Measurements from ENCODE around the gene ALS2.
"Not testable (repeated sequence)": the region's sequence is repeated elsewhere in the genome, so short reads cannot be mapped to it uniquely, and the experiment has no call there.

ALS2 gene

GRCh38 chr2:201674794-201675193 is 105.9 kb downstream of the ALS2 start:
- no peak for DNase-seq (ENCODE audit: low read depth)

GRCh38 chr2:201674298-201674697 is 106.4 kb downstream of the ALS2 start:
- no peak for DNase-seq (ENCODE audit: low read depth)

- no peak for DNase-seq (ENCODE audit: low read depth)
Measured at GRCh38 chr2:201673546-201673945, 107.2 kb downstream of the ALS2 start.

DNA sequence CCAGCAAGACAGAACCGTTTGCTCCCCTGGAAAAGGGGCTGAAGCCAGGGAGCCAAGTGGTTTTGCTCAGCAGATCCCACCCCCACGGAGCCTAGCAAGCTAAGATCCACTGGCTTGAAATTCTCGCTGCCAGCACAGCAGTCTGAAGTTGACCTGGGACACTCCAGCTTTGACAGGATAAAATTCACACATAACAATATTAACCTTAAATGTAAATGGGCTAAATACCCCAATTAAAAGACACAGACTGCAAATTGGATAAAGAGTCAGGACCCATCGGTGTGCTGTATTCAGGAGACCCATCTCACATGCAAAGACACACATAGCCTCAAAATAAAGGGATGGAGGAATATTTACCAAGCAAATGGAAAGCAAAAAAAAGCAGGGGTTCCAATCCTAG is 109.5 kb downstream of the ALS2 start:
- DNase-seq (ENCODE audit: low read depth) = not testable (repeated sequence)

DNA sequence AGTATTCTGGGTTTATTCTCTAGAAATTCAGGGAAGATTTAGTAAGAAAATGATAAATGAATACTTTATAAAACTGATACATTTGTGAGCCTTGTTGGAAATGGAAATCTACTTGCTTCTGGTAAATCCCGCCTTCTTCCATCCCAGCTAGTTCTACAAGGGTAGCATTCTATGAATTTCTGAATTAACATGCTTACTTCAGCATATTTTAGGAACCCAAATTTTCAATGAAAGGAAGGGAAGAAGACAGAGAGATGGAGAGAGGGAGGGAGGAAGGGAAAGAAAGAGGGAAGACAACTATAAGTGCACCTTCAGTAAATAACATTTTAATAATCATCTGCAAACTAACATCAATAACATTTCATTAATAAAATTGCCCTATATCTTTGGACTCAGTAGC is 110.9 kb downstream of the ALS2 start:
- no peak for DNase-seq (ENCODE audit: low read depth)

DNA sequence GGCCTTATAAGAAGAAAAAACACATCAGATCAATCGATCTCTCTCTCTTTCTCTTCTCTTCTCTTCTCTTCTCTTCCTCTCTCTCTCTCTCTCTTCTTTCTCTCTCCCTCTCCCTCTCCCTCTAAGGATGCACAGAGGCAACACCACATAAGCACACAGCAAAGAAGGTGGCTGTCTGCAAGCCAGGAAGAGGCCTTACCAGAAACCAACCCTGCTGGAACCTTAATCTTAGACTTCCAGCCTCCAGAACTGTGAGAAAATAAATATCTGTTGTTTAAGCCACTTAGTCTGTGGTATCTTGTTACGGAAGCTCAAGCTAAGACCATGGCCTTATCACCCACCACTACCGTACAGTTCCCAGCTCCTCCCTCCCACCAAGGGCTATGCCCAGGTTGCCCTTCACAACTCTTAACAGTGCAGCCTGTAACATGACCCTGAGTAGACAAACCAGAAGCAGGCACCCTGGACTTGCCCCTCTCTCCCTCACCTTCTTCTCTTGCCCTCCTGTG is 112.3 kb downstream of the ALS2 start:
- no peak for DNase-seq (ENCODE audit: low read depth)

DNA sequence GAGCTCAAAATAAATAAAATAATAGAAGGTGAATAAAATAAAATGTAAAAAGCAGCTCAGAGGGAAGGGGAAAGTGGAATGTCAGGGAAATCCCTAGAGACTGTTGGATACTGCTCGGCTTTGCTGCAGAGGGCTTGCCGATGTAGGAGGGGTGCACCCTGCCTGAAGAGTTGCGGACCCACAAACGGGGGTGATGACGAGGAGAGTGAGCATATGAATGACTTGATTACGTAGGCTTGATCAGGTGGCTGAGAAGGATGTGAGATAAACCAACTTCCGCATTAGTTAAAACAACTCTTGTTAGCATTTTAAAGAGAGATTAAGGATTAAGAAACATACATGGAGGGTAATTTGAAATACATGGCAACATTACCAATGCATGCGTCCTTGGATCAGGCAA is 116.4 kb downstream of the ALS2 start:
- no peak for DNase-seq (ENCODE audit: low read depth)

DNA sequence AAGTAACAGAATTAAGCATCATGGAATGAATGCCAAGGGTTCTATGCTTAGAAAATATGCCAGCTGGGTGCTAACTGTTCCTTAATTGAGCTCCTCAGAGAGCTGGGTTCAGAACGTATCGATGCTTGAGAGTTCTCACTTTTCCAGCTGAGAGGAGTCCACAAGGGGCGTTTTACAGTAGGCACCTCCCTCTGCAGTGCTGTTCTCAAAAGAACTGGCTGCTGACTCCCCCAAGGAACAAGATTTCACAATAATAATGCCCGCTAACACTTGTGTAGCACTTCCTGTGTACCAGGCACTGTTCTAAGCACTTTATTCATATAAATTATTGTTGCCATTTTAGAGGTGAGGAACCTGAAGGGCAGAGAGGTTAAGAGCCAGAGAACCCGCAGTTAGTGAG is 119.4 kb downstream of the ALS2 start:
- DNase-seq (ENCODE audit: low read depth) = no peak

DNA sequence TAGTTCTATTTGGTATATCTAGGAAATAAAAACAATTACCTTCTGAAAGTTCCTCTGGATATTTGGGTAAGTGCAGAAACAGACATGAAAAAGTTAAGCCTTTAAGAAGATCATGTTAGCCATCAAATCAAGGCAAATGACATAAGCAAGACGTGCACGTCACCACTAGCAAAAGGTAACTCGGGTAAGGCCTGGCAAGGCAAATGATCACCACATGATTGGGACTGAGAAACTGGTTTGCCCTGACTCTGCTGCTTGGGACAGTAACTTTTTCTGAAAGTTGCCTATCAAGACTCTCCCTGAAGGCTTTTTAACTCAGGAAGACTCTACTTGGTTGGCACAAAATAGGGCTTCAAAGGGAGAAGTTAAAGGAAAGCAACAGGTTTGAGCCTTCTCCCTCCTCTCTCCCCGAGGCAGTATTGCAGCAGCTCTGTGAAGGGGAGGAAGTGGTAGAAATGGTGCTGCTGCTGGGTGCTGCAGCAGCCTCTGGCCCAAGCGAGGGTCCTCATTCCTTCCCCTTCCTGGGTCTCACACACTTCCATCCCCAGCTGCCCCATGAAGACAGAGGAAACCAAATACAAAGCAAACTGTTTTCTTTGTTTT is 120.3 kb downstream of the ALS2 start:
- no peak for DNase-seq (ENCODE audit: low read depth)

GRCh38 chr2:201656740-201657139 is 124.0 kb downstream of the ALS2 start:
- DNase-seq (ENCODE audit: low read depth) = no peak

DNA sequence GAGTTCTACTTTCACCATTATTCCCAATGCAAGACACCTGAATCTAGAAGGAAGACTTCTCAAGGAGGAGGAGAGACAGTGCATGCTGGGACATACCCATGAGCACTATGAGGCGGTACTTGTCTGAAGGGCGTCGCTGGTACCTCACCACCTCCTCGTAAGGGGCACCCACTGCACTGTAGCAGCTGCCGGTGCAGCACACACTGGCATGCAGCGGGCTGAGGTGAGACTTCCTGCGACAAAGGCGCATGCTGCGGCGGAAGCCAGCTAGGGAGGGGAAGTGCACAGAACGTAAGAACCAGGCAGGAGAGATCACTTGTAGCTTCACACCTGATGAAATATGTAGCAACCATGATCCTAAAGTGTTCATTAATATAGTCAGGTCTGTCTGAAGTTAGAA is 124.6 kb downstream of the ALS2 start:
- no peak for DNase-seq (ENCODE audit: low read depth)

DNA sequence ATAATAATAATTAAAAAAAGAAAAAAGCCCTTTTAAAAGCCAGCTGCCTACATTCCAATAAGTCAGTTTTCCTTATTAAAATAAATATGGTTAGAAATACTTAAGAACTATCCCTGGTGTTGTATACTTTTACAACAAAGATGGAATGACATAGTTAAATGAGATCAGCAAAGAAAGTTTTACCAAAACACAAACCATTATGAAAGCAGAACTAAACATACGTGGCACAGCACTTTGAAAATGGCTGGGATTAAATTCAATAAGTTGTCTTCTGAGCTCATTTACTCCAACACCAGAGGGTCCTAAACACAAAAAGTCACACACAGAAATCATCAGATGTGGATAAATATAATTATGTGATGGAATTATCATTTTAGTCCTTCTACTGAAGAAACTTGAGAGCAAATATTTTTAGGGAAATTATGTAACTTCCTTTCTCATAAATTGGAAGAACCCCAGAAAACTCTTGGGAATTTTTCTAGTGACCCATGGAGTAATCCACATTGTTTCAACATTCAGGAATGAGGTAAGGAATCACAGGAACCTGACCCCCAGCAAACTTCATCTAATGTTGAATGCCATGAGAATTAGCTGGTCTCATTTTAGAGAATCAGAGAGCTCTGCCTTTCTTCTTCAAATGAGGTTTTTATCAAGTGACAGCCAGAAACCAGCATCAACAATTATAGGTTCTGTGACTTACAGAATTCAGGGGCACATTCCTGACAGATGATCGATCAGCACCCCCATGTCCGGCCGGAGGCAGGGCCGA is 125.9 kb downstream of the ALS2 start:
- DNase-seq (ENCODE audit: low read depth) = no peak

GRCh38 chr2:201653221-201653620 is 127.5 kb downstream of the ALS2 start:
- DNase-seq (ENCODE audit: low read depth) = no peak
